Measurements from ENCODE around the gene ACSF3.

The ACSF3 gene

GRCh38 chr16:89202422-89203215, 109.0 kb downstream of the ACSF3 start:
- no peak overlapping the region for H3K4me3 ChIP-seq (ENCODE audit: low read length)
- peaks cover 40% of the 10 kb centered on the region for H3K27me3 ChIP-seq (ENCODE audit: control insufficient read depth, insufficient read depth, low read length)
- peaks cover 10% of the 10 kb centered on the region for H3K4me1 ChIP-seq (ENCODE audit: control insufficient read depth, insufficient read depth, low read length)
- H3K36me3 ChIP-seq (ENCODE audit: control insufficient read depth, insufficient read depth, low read length): no peaks in the 10 kb centered on the region
- H3K9me3 ChIP-seq (ENCODE audit: control insufficient read depth, low read length): no peaks in the 10 kb centered on the region
- no peak overlapping the region for H3K9ac ChIP-seq (ENCODE audit: low read length)

All from mucosa of stomach (tissue), 1 donor.